HepG2 (cell line): ENCODE results near the gene CD248. TPM values are rescaled to one million over a fixed set of nuclear protein-coding genes. Genes with fewer than 3 reads are reported as not detected.
A peak's percentile ranks its signal among the peaks of the same experiment; 100 is the strongest.

ENCODE experiments used
- IKZF1 ChIP-seq: fragments of 450-650 bp; IDR thresholded peaks from 2 replicates; pipeline ENCODE4 v1.7.1; 2016
- MTA3 ChIP-seq: sonication (generic); formaldehyde crosslinking; IDR thresholded peaks from 2 replicates; pipeline ENCODE4 v1.4.0; 2020; ENCODE audit warnings: missing genetic modification reagents
- MXI1 ChIP-seq: IDR thresholded peaks from 3 replicates; pipeline ENCODE4 v1.6.1; 2012; ENCODE audit warnings: low read depth, low read length, inconsistent platforms, borderline replicate concordance
- NCOR1 ChIP-seq: fragments of 200-600 bp; sonication (generic); IDR thresholded peaks from 2 replicates; pipeline ENCODE4 v1.7.0; 2017; ENCODE audit warnings: antibody characterized with exemption, low read length, borderline replicate concordance
- NONO ChIP-seq, 2 experiments: fragments of 450-650 bp in 1 of 2; sonication (generic) in 1 of 2; formaldehyde crosslinking in 1 of 2; IDR thresholded peaks in 1 of 2; conservative IDR thresholded peaks in 1 of 2; 2 replicates each; pipeline versions ENCODE4 v1.6.1 to v1.8.0; 2017 to 2022; ENCODE audit warnings: mild to moderate bottlenecking in 1 of 2, missing genetic modification reagents in 1 of 2, moderate library complexity in 1 of 2
- PTBP1 ChIP-seq: fragments of 200-400 bp; formaldehyde crosslinking; IDR thresholded peaks from 2 replicates; pipeline ENCODE4 v1.6.1; 2018; ENCODE audit warnings: low read length, low read depth; ENCODE audit not compliant: poor library complexity, severe bottlenecking
- SMYD3 ChIP-seq: sonication (generic); formaldehyde crosslinking; IDR thresholded peaks from 2 replicates; pipeline ENCODE4 v1.8.1; 2023; ENCODE audit warnings: mild to moderate bottlenecking, missing genetic modification reagents
- SOX6 ChIP-seq, 2 experiments: fragments of 450-650 bp in 1 of 2; sonication (generic) in 1 of 2; formaldehyde crosslinking in 1 of 2; IDR thresholded peaks; 2 replicates each; pipeline versions ENCODE4 v1.4.0 to v1.6.1; 2017 to 2020; ENCODE audit warnings: antibody characterized with exemption in 1 of 2, mild to moderate bottlenecking in 1 of 2, missing genetic modification reagents in 1 of 2
- YY1 ChIP-seq: IDR thresholded peaks from 2 replicates; pipeline ENCODE4 v1.6.1; 2011; ENCODE audit warnings: low read length, low read depth, moderate library complexity, mild to moderate bottlenecking; ENCODE audit not compliant: insufficient read depth, insufficient replicate concordance
- ZFP36L1 ChIP-seq: sonication (generic); formaldehyde crosslinking; IDR thresholded peaks from 2 replicates; pipeline ENCODE4 v1.8.0; 2022; ENCODE audit warnings: mild to moderate bottlenecking, missing genetic modification reagents, moderate library complexity
- ZFP62 ChIP-seq: sonication (generic); formaldehyde crosslinking; IDR thresholded peaks from 2 replicates; pipeline ENCODE4 v1.4.0; 2020; ENCODE audit warnings: missing genetic modification reagents
- ZIK1 ChIP-seq: sonication (generic); formaldehyde crosslinking; IDR thresholded peaks from 2 replicates; pipeline ENCODE4 v1.5.0; 2020; ENCODE audit warnings: mild to moderate bottlenecking, low read depth, missing genetic modification reagents, borderline replicate concordance
- ZNF343 ChIP-seq: sonication (generic); formaldehyde crosslinking; IDR thresholded peaks from 2 replicates; pipeline ENCODE4 v1.4.0; 2020; ENCODE audit warnings: mild to moderate bottlenecking, missing genetic modification reagents
- ZNF879 ChIP-seq: sonication (generic); formaldehyde crosslinking; IDR thresholded peaks from 2 replicates; pipeline ENCODE4 v1.8.1; 2023; ENCODE audit warnings: missing genetic modification reagents
- polyA plus RNA-seq, 8 experiments: library from polyadenylated mRNA; depleted of rRNA in 3 of 8; stranded (reverse) in 7 of 8; unstranded in 1 of 8; fragments of >200 nt; fragmentation: Illumina TruSeq in 4 of 8; extraction: Trizol in 4 of 8; gene quantifications; 2 replicates each; pipeline versions ENCODE4 v1.2.1 to v1.2.3, GENCODE V29; 2011 to 2016; ENCODE audit warnings: low read depth in 4 of 8, missing spikeins in 1 of 8, mixed read lengths in 1 of 8; ENCODE audit not compliant: insufficient read depth in 1 of 8
- total RNA-seq, 5 experiments: library from RNA; depleted of rRNA; stranded (reverse); fragments of >200 nt; fragmentation: Illumina TruSeq; extraction: Trizol; gene quantifications; 2 replicates each; pipeline ENCODE4 v1.2.3, GENCODE V29; 2016; ENCODE audit warnings: low read depth in 1 of 5
- TF ChIP-seq, protein P1 (sequence below): sonication (generic); formaldehyde crosslinking; IDR thresholded peaks from 2 replicates; pipeline ENCODE4 v1.5.1; 2020; ENCODE audit warnings: mild to moderate bottlenecking, missing genetic modification reagents
- TF ChIP-seq, protein P2 (sequence below): sonication (generic); formaldehyde crosslinking; IDR thresholded peaks from 2 replicates; pipeline ENCODE4 v1.4.0; 2020; ENCODE audit warnings: missing genetic modification reagents
- TF ChIP-seq, protein P3 (sequence below): sonication (generic); formaldehyde crosslinking; IDR thresholded peaks from 2 replicates; pipeline ENCODE4 v1.8.0; 2022; ENCODE audit warnings: mild to moderate bottlenecking, missing genetic modification reagents, moderate library complexity
- TF ChIP-seq, protein P4 (sequence below): sonication (generic); formaldehyde crosslinking; IDR thresholded peaks from 2 replicates; pipeline ENCODE4 v1.5.0; 2020; ENCODE audit warnings: missing genetic modification reagents

CD248 gene
- total and polyA plus RNA-seq, 2 of the 13 experiments (the other 11 are each of a cell fraction or from before 2014, with no cell fraction given) = 0.25 to 0.35 TPM

DNA sequence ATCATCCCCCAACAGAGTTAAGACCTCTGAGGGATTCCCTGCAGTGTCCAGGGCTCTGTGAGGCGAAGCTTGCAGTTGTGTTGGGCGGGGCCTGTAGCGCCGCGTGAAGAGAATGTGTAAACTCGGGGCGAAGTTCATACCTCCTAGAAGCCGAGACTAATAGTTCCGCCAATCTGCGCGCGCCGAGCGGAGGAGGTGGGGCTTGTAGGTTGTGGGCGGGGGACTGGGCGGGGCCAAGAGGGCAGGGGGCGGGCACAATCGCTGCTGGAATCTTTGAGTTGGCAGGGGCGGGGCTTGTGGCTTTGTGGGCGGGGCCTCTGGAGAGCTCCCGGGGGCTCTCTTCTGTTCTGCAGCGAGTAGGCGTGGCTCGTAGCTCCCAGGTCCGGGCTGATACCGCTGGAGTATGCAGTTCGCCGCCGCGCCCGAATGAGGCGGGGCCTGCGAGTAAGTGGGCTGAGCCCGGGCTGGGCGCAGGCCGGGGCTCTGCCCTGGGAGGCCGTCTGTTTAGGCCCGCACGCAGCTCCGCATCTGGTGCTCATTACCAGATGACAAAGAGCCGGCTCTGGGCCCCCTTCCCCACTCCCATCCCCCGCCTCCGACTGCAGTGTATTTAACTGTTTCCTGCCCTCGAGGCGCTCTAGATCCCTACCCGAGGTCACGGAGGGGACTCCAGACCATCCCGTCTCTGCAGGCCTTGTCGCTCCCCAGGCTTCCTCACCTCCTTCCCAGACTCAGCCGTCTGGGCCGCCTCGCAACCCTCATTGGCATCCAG is 4.1 kb downstream of the CD248 start (continued):
- TF ChIP-seq, protein P1, sequence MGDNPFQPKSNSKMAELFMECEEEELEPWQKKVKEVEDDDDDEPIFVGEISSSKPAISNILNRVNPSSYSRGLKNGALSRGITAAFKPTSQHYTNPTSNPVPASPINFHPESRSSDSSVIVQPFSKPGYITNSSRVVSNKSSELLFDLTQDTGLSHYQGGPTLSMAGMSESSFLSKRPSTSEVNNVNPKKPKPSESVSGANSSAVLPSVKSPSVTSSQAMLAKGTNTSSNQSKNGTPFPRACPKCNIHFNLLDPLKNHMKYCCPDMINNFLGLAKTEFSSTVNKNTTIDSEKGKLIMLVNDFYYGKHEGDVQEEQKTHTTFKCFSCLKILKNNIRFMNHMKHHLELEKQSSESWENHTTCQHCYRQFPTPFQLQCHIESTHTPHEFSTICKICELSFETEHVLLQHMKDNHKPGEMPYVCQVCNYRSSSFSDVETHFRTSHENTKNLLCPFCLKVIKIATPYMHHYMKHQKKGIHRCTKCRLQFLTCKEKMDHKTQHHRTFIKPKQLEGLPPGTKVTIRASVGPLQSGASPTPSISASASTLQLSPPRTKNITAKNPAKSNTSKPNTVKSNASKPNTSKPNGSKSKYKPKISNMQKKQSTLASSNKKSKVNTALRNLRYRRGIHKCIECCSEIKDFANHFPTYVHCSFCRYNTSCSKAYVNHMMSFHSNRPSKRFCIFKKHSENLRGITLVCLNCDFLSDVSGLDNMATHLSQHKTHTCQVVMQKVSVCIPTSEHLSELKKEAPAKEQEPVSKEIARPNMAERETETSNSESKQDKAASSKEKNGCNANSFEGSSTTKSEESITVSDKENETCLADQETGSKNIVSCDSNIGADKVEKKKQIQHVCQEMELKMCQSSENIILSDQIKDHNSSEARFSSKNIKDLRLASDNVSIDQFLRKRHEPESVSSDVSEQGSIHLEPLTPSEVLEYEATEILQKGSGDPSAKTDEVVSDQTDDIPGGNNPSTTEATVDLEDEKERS = no peak
- TF ChIP-seq NONO (IDR thresholded peaks at IDR 0.05) (no peak), NONO (CRISPR knock-in tag; conservative IDR thresholded peaks at IDR 0.05) (no peak), ZFP36L1 (CRISPR knock-in tag) (no peak), PTBP1 (no peak), YY1 (peak; percentile 29), ZNF879 (CRISPR knock-in tag) (no peak), MTA3 (CRISPR knock-in tag) (no peak), SOX6 (IDR thresholded peaks at IDR 0.05) (no peak), SOX6 (CRISPR knock-in tag; IDR thresholded peaks at IDR 0.05) (no peak), NCOR1 (no peak), ZIK1 (CRISPR knock-in tag) (no peak), MXI1 (peak; percentile 61; the same call in 1 of the 3 replicates), ZNF343 (CRISPR knock-in tag) (no peak), SMYD3 (no peak), ZFP62 (CRISPR knock-in tag) (no peak), IKZF1 (no peak)
- TF ChIP-seq, protein P2, sequence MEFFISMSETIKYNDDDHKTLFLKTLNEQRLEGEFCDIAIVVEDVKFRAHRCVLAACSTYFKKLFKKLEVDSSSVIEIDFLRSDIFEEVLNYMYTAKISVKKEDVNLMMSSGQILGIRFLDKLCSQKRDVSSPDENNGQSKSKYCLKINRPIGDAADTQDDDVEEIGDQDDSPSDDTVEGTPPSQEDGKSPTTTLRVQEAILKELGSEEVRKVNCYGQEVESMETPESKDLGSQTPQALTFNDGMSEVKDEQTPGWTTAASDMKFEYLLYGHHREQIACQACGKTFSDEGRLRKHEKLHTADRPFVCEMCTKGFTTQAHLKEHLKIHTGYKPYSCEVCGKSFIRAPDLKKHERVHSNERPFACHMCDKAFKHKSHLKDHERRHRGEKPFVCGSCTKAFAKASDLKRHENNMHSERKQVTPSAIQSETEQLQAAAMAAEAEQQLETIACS (CRISPR knock-in tag) = no peak
- TF ChIP-seq, protein P3, sequence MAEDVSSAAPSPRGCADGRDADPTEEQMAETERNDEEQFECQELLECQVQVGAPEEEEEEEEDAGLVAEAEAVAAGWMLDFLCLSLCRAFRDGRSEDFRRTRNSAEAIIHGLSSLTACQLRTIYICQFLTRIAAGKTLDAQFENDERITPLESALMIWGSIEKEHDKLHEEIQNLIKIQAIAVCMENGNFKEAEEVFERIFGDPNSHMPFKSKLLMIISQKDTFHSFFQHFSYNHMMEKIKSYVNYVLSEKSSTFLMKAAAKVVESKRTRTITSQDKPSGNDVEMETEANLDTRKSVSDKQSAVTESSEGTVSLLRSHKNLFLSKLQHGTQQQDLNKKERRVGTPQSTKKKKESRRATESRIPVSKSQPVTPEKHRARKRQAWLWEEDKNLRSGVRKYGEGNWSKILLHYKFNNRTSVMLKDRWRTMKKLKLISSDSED = no peak
- TF ChIP-seq, protein P4, sequence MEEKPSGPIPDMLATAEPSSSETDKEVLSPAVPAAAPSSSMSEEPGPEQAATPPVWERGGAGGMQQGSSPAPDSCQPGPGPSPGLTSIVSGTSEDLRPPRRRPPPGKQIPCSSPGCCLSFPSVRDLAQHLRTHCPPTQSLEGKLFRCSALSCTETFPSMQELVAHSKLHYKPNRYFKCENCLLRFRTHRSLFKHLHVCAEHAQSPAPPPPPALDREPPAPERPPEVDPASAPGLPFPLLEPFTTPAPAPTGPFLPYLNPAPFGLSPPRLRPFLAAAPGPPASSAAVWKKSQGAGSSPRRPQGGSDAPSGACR = no peak
